ENCODE measurements around the gene GNAS-AS1. TPM values are rescaled to one million over a fixed set of nuclear protein-coding genes. Genes with fewer than 3 reads are reported as not detected.

The GNAS-AS1 gene
- total and polyA plus RNA-seq, 2 of the 8 experiments (the other 6 are each of a cell fraction or from before 2014, with no cell fraction given), result 4.7 to 13.7 TPM

GRCh38 chr20:58845706-58846105, 5.0 kb downstream of the GNAS-AS1 start (continued):
- TF ChIP-seq POU5F1 (IDR thresholded peaks at IDR 0.05; ENCODE audit: low read depth, low read length), result no peak
